Measurements from ENCODE around the gene PADI2.

The PADI2 gene

GRCh38 chr1:17119076-17119772, at the start of gene PADI2:
TSS of gene PADI2 (minus strand) at chr1:17119451. CDS start at chr1:17119371, 80 bp downstream.
- no peak for TF ChIP-seq CTCF (IDR thresholded peaks at IDR 0.05; ENCODE audit: insufficient read depth, low read depth, low read length, missing control alignments)
- H3K4me3 ChIP-seq (ENCODE audit: low read length): no peak within 1 kb of the TSS
- peak; percentile 72 for DNase-seq (ENCODE audit: low read depth)

GRCh38 chr1:17168091-17168876, 49.0 kb upstream of the PADI2 start:
- H3K4me3 ChIP-seq (ENCODE audit: low read length): no peak overlapping the region
- TF ChIP-seq CTCF (IDR thresholded peaks at IDR 0.05; ENCODE audit: insufficient read depth, low read depth, low read length, missing control alignments): no peak
- peak; percentile 70 for DNase-seq (ENCODE audit: low read depth)

- TF ChIP-seq CTCF (IDR thresholded peaks at IDR 0.05; ENCODE audit: insufficient read depth, low read depth, low read length, missing control alignments): no peak
- no peak overlapping the region for H3K4me3 ChIP-seq (ENCODE audit: low read length)
- DNase-seq (ENCODE audit: low read depth): no peak
Measured at GRCh38 chr1:17167786-17168090, 48.5 kb upstream of the PADI2 start.

GRCh38 chr1:17167041-17167785, 48.0 kb upstream of the PADI2 start:
- H3K4me3 ChIP-seq (ENCODE audit: low read length): no peak overlapping the region
- no peak for DNase-seq (ENCODE audit: low read depth)
- no peak for TF ChIP-seq CTCF (IDR thresholded peaks at IDR 0.05; ENCODE audit: insufficient read depth, low read depth, low read length, missing control alignments)

GRCh38 chr1:17165823-17166222, 46.6 kb upstream of the PADI2 start:
- TF ChIP-seq CTCF (IDR thresholded peaks at IDR 0.05; ENCODE audit: insufficient read depth, low read depth, low read length, missing control alignments): no peak
- H3K4me3 ChIP-seq (ENCODE audit: low read length): no peak overlapping the region
- DNase-seq (ENCODE audit: low read depth): no peak

- no peak overlapping the region for H3K4me3 ChIP-seq (ENCODE audit: low read length)
- DNase-seq (ENCODE audit: low read depth): no peak
- no peak for TF ChIP-seq CTCF (IDR thresholded peaks at IDR 0.05; ENCODE audit: insufficient read depth, low read depth, low read length, missing control alignments)
Measured at GRCh38 chr1:17163789-17164666, 44.8 kb upstream of the PADI2 start.
